ENCODE results near the gene SMAD7.

The SMAD7 gene

GRCh38 chr18:48898521-48898920 is 52.2 kb downstream of the SMAD7 start:
- DNase-seq, result no peak

GRCh38 chr18:48897531-48897930 is 53.2 kb downstream of the SMAD7 start:
- no peak for DNase-seq
- no peak for TF ChIP-seq CTCF (IDR thresholded peaks at IDR 0.05; ENCODE audit: low read depth, low read length)
- H3K27me3 ChIP-seq (ENCODE audit: insufficient read depth, low read depth, severe bottlenecking), result no peaks in the 10 kb centered on the region
- no peaks in the 10 kb centered on the region for H3K36me3 ChIP-seq
- no peak overlapping the region for H3K27ac ChIP-seq
- no peak overlapping the region for H3K4me3 ChIP-seq (ENCODE audit: low read depth, low read length)
- no peaks in the 10 kb centered on the region for H3K9me3 ChIP-seq (ENCODE audit: severe bottlenecking)

More at GRCh38 chr18:48898521-48898920, 52.2 kb downstream of the SMAD7 start:
- H3K27ac ChIP-seq, result no peak overlapping the region
- H3K4me3 ChIP-seq (ENCODE audit: low read depth, low read length), result no peak overlapping the region
- no peak for TF ChIP-seq CTCF (IDR thresholded peaks at IDR 0.05; ENCODE audit: low read depth, low read length)
- H3K36me3 ChIP-seq, result no peaks in the 10 kb centered on the region
- no peaks in the 10 kb centered on the region for H3K27me3 ChIP-seq (ENCODE audit: insufficient read depth, low read depth, severe bottlenecking)
- peaks cover 2% of the 10 kb centered on the region for H3K9me3 ChIP-seq (ENCODE audit: severe bottlenecking)

DNA sequence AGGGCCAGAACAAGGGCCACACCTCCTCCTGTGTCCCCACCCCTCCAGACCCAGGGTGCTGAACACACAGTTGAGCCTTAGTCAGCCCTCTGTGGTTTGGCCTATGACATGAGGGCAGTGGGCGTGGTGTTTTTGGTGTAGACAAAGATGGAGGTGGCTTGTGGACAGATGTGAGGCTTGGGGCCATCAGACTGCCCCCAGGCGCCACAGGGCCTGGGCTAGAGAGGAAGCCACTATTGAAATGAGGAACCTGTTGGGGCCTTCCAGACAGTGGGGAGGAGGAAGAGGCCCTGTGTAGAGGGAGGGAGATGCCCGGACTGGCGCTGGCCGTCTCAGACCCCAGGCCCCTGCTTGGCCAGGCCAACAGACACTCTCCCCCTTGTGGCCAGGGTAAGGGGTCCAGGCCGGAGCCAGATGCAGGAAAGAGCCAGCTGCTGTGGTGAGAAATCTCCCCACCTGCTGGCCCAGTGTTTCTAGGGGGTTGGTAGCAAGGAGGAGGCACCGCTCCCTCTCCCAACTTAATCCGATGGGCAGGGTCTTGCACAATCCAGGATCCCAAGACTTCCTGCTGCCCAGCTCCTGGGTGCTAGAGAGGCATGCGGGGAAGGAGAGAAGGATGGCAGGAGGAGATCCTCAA is 53.8 kb downstream of the SMAD7 start:
- no peak for DNase-seq
- no peak overlapping the region for H3K4me3 ChIP-seq (ENCODE audit: low read depth, low read length)

DNA sequence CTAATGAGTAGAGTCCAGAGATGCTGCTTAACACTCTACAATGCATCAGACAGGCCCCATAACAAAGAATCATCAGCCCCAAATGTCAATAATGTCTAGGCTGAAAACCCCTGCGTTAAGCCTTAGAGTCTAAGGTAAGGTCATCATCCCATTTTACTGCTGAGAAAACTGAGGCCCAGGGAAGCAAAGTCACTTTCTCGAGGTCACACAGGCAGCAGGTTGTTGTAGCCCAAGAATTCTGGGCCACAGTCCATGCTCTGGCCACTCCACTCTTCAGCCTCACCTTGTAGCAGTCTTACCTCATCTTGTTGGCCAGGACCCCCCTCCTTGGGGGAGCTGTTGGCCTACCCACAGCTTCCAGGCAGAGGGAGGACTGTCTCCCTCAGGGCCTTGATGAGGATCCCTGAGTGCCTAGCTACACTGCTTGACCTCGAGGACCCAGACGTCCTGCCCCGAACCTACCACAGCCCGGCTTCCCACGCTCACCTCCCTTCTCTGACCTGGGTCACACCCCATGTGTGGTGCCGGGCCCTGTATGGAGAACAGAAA is 54.4 kb downstream of the SMAD7 start:
- Histone ChIP-seq H3K4me3 (ENCODE audit: low read depth, low read length) (no peak overlapping the region), H3K9me3 (ENCODE audit: severe bottlenecking) (no peaks in the 10 kb centered on the region), H3K27me3 (ENCODE audit: insufficient read depth, low read depth, severe bottlenecking) (no peaks in the 10 kb centered on the region), H3K36me3 (no peaks in the 10 kb centered on the region), H3K27ac (no peak overlapping the region)
- no peak for DNase-seq
- no peak for TF ChIP-seq CTCF (IDR thresholded peaks at IDR 0.05; ENCODE audit: low read depth, low read length)

More for the DNA sequence above, 53.8 kb downstream of the SMAD7 start:
- Histone ChIP-seq H3K27me3 (ENCODE audit: insufficient read depth, low read depth, severe bottlenecking) (no peaks in the 10 kb centered on the region), H3K36me3 (no peaks in the 10 kb centered on the region), H3K9me3 (ENCODE audit: severe bottlenecking) (no peaks in the 10 kb centered on the region), H3K27ac (no peak overlapping the region)
- TF ChIP-seq CTCF (IDR thresholded peaks at IDR 0.05; ENCODE audit: low read depth, low read length), result 0 out of 2 replicates have a peak, but pooled peaks have one; percentile 31

GRCh38 chr18:48894799-48895346 is 55.9 kb downstream of the SMAD7 start:
- Histone ChIP-seq H3K27me3 (ENCODE audit: insufficient read depth, low read depth, severe bottlenecking) (no peaks in the 10 kb centered on the region), H3K9me3 (ENCODE audit: severe bottlenecking) (no peaks in the 10 kb centered on the region), H3K27ac (no peak overlapping the region), H3K4me3 (ENCODE audit: low read depth, low read length) (no peak overlapping the region), H3K36me3 (no peaks in the 10 kb centered on the region)
- DNase-seq, result no peak
- no peak for TF ChIP-seq CTCF (IDR thresholded peaks at IDR 0.05; ENCODE audit: low read depth, low read length)

Measured in WERI-Rb-1 (cell line).